Uterus (tissue), 4 donors: Measurements from ENCODE around the gene PHACTR2. TPM values are rescaled to one million over a fixed set of nuclear protein-coding genes. Genes with fewer than 3 reads are reported as not detected.
"Not testable (repeated sequence)": the region's sequence is repeated elsewhere in the genome, so short reads cannot be mapped to it uniquely, and the experiment has no call there.

Source experiments
- DNase-seq, 2 donors: peaks; one replicate each; pipeline ENCODE4 v3.0.0-alpha.2; 2019 to 2020
- H3K27ac ChIP-seq, 2 donors: fragments of 200-600 bp; sonication (generic); 1 replicate in 1 of 2; 2 replicates in 1 of 2; pipeline ENCODE4 v1.5.1; 2016 to 2018
- H3K27me3 ChIP-seq, 2 donors: fragments of 200-600 bp; sonication (generic); one replicate each; pipeline ENCODE4 v1.5.1; 2018 to 2019; ENCODE audit warnings: control low read depth in 1 of 2
- H3K36me3 ChIP-seq, 2 donors: fragments of 200-600 bp; sonication (generic); one replicate each; pipeline ENCODE4 v1.5.1; 2019; ENCODE audit warnings: control low read depth in 1 of 2
- H3K4me1 ChIP-seq, 2 donors: fragments of 200-600 bp; sonication (generic); one replicate each; pipeline ENCODE4 v1.5.1; 2018 to 2019; ENCODE audit warnings: control low read depth in 1 of 2
- H3K4me3 ChIP-seq, 2 donors: fragments of 200-600 bp; sonication (generic); 1 replicate in 1 of 2; 2 replicates in 1 of 2; pipeline ENCODE4 v1.5.1; 2018 to 2019; ENCODE audit warnings: mild to moderate bottlenecking in 1 of 2
- H3K9me3 ChIP-seq, 2 donors: fragments of 200-600 bp; sonication (generic); one replicate each; pipeline ENCODE4 v1.5.1; 2019; ENCODE audit warnings: control low read depth in 1 of 2
- CTCF ChIP-seq, 4 experiments: fragments of 200-600 bp in 2 of 4; fragments of 450-650 bp in 2 of 4; sonication (generic) in 2 of 4; IDR thresholded peaks; one replicate each; pipeline ENCODE4 v1.5.1; 2016 to 2019; ENCODE audit warnings: antibody characterized with exemption in 4 of 4, mild to moderate bottlenecking in 2 of 4, moderate library complexity in 1 of 4
- POLR2A ChIP-seq, 2 donors: fragments of 450-650 bp; IDR thresholded peaks; one replicate each; pipeline ENCODE4 v1.6.1; 2016; ENCODE audit warnings: antibody characterized with exemption in 2 of 2, mild to moderate bottlenecking in 1 of 2, moderate library complexity in 1 of 2
- intact Hi-C: fragments of 100-400 bp; cut with DNase I; formaldehyde crosslinking; loops from one replicate; pipeline ENCODE4 v1.15.1; 2023; ENCODE audit warnings: low total_unique reads
- total RNA-seq, 4 donors: library from RNA; depleted of rRNA in 3 of 4; stranded (reverse); fragments of >200 nt in 3 of 4; gene quantifications; one replicate each; pipeline versions ENCODE4 v1.1.0 to v1.2.4, GENCODE V29; 2014 to 2023
- donor health status: DM: yes; HTN: yes; CAD: no.

PHACTR2 gene
- total RNA-seq, 4 donors from 2014 or later: 78.2 to 145 (median 90.1) TPM

GRCh38 chr6:143637691-143638090 lies 40.1 kb upstream of the PHACTR2 start:
- H3K36me3 ChIP-seq: no peaks in the 10 kb centered on the region
- H3K4me1 ChIP-seq: no peaks in the 10 kb centered on the region
- DNase-seq: no peak
- intact Hi-C loops: no loop called here
- H3K4me3 ChIP-seq: no peak overlapping the region
- H3K27ac ChIP-seq: no peak overlapping the region
- no peaks in the 10 kb centered on the region for H3K27me3 ChIP-seq
- TF ChIP-seq POLR2A (IDR thresholded peaks at IDR 0.05) (no peak), CTCF (IDR thresholded peaks at IDR 0.05) (no peak)
- H3K9me3 ChIP-seq: no peaks in the 10 kb centered on the region

- DNase-seq: no peak
- intact Hi-C loops: no loop called here
- no peak overlapping the region for H3K27ac ChIP-seq
- no peaks in the 10 kb centered on the region for H3K36me3 ChIP-seq
- H3K9me3 ChIP-seq: no peaks in the 10 kb centered on the region
- H3K27me3 ChIP-seq: no peaks in the 10 kb centered on the region
- no peak for TF ChIP-seq POLR2A (IDR thresholded peaks at IDR 0.05)
- no peaks in the 10 kb centered on the region for H3K4me1 ChIP-seq
- no peak overlapping the region for H3K4me3 ChIP-seq
These were observed 35.4 kb upstream of the PHACTR2 start for GRCh38 chr6:143642403-143642802.

GRCh38 chr6:143647191-143647590 lies 30.6 kb upstream of the PHACTR2 start:
- H3K9me3 ChIP-seq: no peaks in the 10 kb centered on the region
- intact Hi-C loops: no loop called here
- H3K4me3 ChIP-seq: no peak overlapping the region
- TF ChIP-seq POLR2A (IDR thresholded peaks at IDR 0.05): no peak
- TF ChIP-seq CTCF (IDR thresholded peaks at IDR 0.05): no peak
- no peaks in the 10 kb centered on the region for H3K27me3 ChIP-seq
- no peaks in the 10 kb centered on the region for H3K36me3 ChIP-seq
- no peak for DNase-seq
- no peak overlapping the region for H3K27ac ChIP-seq
- H3K4me1 ChIP-seq: no peaks in the 10 kb centered on the region

- no peak for TF ChIP-seq CTCF (IDR thresholded peaks at IDR 0.05)
- no peak for TF ChIP-seq POLR2A (IDR thresholded peaks at IDR 0.05)
- Histone ChIP-seq H3K9me3 (no peaks in the 10 kb centered on the region), H3K27ac (no peak overlapping the region), H3K4me3 (no peak overlapping the region), H3K27me3 (no peaks in the 10 kb centered on the region), H3K4me1 (no peaks in the 10 kb centered on the region), H3K36me3 (no peaks in the 10 kb centered on the region)
- intact Hi-C loops: no loop called here
- no peak for DNase-seq
These were observed 30.0 kb upstream of the PHACTR2 start for GRCh38 chr6:143647732-143648131.

- H3K4me1 ChIP-seq, intact Hi-C loops, H3K9me3 ChIP-seq, H3K27ac ChIP-seq, H3K4me3 ChIP-seq, DNase-seq, H3K27me3 ChIP-seq, H3K36me3 ChIP-seq: not testable (repeated sequence)
These were observed 28.4 kb upstream of the PHACTR2 start for GRCh38 chr6:143649319-143649718.

GRCh38 chr6:143651328-143651727 lies 26.4 kb upstream of the PHACTR2 start:
- DNase-seq, H3K36me3 ChIP-seq, H3K27ac ChIP-seq, H3K4me1 ChIP-seq, H3K9me3 ChIP-seq, H3K4me3 ChIP-seq, H3K27me3 ChIP-seq, intact Hi-C loops: not testable (repeated sequence)

- no peak overlapping the region for H3K27ac ChIP-seq
- no peak for DNase-seq
- TF ChIP-seq CTCF (IDR thresholded peaks at IDR 0.05) (no peak), POLR2A (IDR thresholded peaks at IDR 0.05) (no peak)
- no peaks in the 10 kb centered on the region for H3K36me3 ChIP-seq
- no peaks in the 10 kb centered on the region for H3K9me3 ChIP-seq
- H3K27me3 ChIP-seq: no peaks in the 10 kb centered on the region
- intact Hi-C loops: no loop called here
- H3K4me3 ChIP-seq: no peak overlapping the region
- H3K4me1 ChIP-seq: no peaks in the 10 kb centered on the region
These were observed 24.9 kb upstream of the PHACTR2 start for GRCh38 chr6:143652841-143653331.
